HepG2 (cell line): Measurements from ENCODE around the gene SLC17A9. TPM values are rescaled to one million over a fixed set of nuclear protein-coding genes. Genes with fewer than 3 reads are reported as not detected.

Source experiments
- CBX2 ChIP-seq, 2 experiments: fragments of 200-600 bp in 1 of 2; sonication (generic); formaldehyde crosslinking in 1 of 2; IDR thresholded peaks; 2 replicates each; pipeline versions ENCODE4 v1.7.0 to v1.8.1; 2018 to 2022; ENCODE audit warnings: low read depth in 2 of 2, low read length in 1 of 2, mild to moderate bottlenecking in 1 of 2, missing genetic modification reagents in 1 of 2
- HDAC2 ChIP-seq: sonication (generic); formaldehyde crosslinking; IDR thresholded peaks from 2 replicates; pipeline ENCODE4 v1.4.0; 2020; ENCODE audit warnings: missing genetic modification reagents
- MZF1 ChIP-seq: sonication (generic); formaldehyde crosslinking; IDR thresholded peaks from 2 replicates; pipeline ENCODE4 v1.8.1; 2023; ENCODE audit warnings: mild to moderate bottlenecking, missing genetic modification reagents, borderline replicate concordance
- NONO ChIP-seq, 2 experiments: fragments of 450-650 bp in 1 of 2; sonication (generic) in 1 of 2; formaldehyde crosslinking in 1 of 2; IDR thresholded peaks in 1 of 2; conservative IDR thresholded peaks in 1 of 2; 2 replicates each; pipeline versions ENCODE4 v1.6.1 to v1.8.0; 2017 to 2022; ENCODE audit warnings: mild to moderate bottlenecking in 1 of 2, missing genetic modification reagents in 1 of 2, moderate library complexity in 1 of 2
- PITX1 ChIP-seq: sonication (generic); formaldehyde crosslinking; IDR thresholded peaks from 2 replicates; pipeline ENCODE4 v1.5.1; 2020; ENCODE audit warnings: mild to moderate bottlenecking, missing genetic modification reagents
- SALL2 ChIP-seq: sonication (generic); formaldehyde crosslinking; IDR thresholded peaks from 2 replicates; pipeline ENCODE4 v1.8.1; 2023; ENCODE audit warnings: mild to moderate bottlenecking, missing genetic modification reagents, inconsistent platforms
- TBL1XR1 ChIP-seq: fragments of 150-350 bp; IDR thresholded peaks from 2 replicates; pipeline ENCODE4 v1.6.1; 2014; ENCODE audit warnings: borderline replicate concordance, low read length; ENCODE audit not compliant: partially characterized antibody
- U2AF2 ChIP-seq: fragments of 200-400 bp; formaldehyde crosslinking; IDR thresholded peaks from 2 replicates; pipeline ENCODE4 v1.6.1; 2017; ENCODE audit warnings: low read depth, mild to moderate bottlenecking, low read length
- ZNF354B ChIP-seq: sonication (generic); formaldehyde crosslinking; IDR thresholded peaks from 2 replicates; pipeline ENCODE4 v1.8.0; 2022; ENCODE audit warnings: mild to moderate bottlenecking, missing genetic modification reagents
- ZNF407 ChIP-seq: sonication (generic); formaldehyde crosslinking; IDR thresholded peaks from one replicate; pipeline ENCODE4 v1.5.1; 2020; ENCODE audit warnings: mild to moderate bottlenecking, missing genetic modification reagents; ENCODE audit errors: not compliant biosample characterization
- ZNF616 ChIP-seq: sonication (generic); formaldehyde crosslinking; IDR thresholded peaks from 2 replicates; pipeline ENCODE4 v1.5.0; 2020; ENCODE audit warnings: low read depth, mild to moderate bottlenecking, missing genetic modification reagents
- ZNF678 ChIP-seq: sonication (generic); formaldehyde crosslinking; IDR thresholded peaks from 2 replicates; pipeline ENCODE4 v1.4.0; 2020; ENCODE audit warnings: mild to moderate bottlenecking, missing genetic modification reagents
- ZNF704 ChIP-seq: sonication (generic); formaldehyde crosslinking; IDR thresholded peaks from 2 replicates; pipeline ENCODE4 v1.8.1; 2023; ENCODE audit warnings: mild to moderate bottlenecking, inconsistent platforms, moderate library complexity, missing genetic modification reagents, borderline replicate concordance
- ZNF746 ChIP-seq: sonication (generic); formaldehyde crosslinking; IDR thresholded peaks from 2 replicates; pipeline ENCODE4 v1.8.0; 2022; ENCODE audit warnings: mild to moderate bottlenecking, missing genetic modification reagents
- ZNF780A ChIP-seq: sonication (generic); formaldehyde crosslinking; IDR thresholded peaks from 2 replicates; pipeline ENCODE4 v1.8.0; 2022; ENCODE audit warnings: mild to moderate bottlenecking, missing genetic modification reagents, moderate library complexity
- polyA plus RNA-seq, 8 experiments: library from polyadenylated mRNA; depleted of rRNA in 3 of 8; stranded (reverse) in 7 of 8; unstranded in 1 of 8; fragments of >200 nt; fragmentation: Illumina TruSeq in 4 of 8; extraction: Trizol in 4 of 8; gene quantifications; 2 replicates each; pipeline versions ENCODE4 v1.2.1 to v1.2.3, GENCODE V29; 2011 to 2016; ENCODE audit warnings: low read depth in 4 of 8, missing spikeins in 1 of 8, mixed read lengths in 1 of 8; ENCODE audit not compliant: insufficient read depth in 1 of 8
- total RNA-seq, 5 experiments: library from RNA; depleted of rRNA; stranded (reverse); fragments of >200 nt; fragmentation: Illumina TruSeq; extraction: Trizol; gene quantifications; 2 replicates each; pipeline ENCODE4 v1.2.3, GENCODE V29; 2016; ENCODE audit warnings: low read depth in 1 of 5
- TF ChIP-seq, protein P1 (sequence below): sonication (generic); formaldehyde crosslinking; IDR thresholded peaks from 2 replicates; pipeline ENCODE4 v1.8.0; 2022; ENCODE audit warnings: mild to moderate bottlenecking, missing genetic modification reagents, moderate library complexity

SLC17A9 gene
- total and polyA plus RNA-seq, 2 of the 13 experiments (the other 11 are each of a cell fraction or from before 2014, with no cell fraction given) = 110 to 191 TPM

GRCh38 chr20:62926229-62927127, 26.0 kb upstream of the SLC17A9 start, which contains the start of gene DIDO1 (continued):
- TF ChIP-seq TBL1XR1 = peak; percentile 13
- TF ChIP-seq NONO (IDR thresholded peaks at IDR 0.05) = no peak
- TF ChIP-seq NONO (CRISPR knock-in tag; conservative IDR thresholded peaks at IDR 0.05) = peak; percentile 75
- TF ChIP-seq ZNF746 (CRISPR knock-in tag) = 0 out of 2 replicates have a peak, but pooled peaks have one; percentile 4
- TF ChIP-seq, protein P1, sequence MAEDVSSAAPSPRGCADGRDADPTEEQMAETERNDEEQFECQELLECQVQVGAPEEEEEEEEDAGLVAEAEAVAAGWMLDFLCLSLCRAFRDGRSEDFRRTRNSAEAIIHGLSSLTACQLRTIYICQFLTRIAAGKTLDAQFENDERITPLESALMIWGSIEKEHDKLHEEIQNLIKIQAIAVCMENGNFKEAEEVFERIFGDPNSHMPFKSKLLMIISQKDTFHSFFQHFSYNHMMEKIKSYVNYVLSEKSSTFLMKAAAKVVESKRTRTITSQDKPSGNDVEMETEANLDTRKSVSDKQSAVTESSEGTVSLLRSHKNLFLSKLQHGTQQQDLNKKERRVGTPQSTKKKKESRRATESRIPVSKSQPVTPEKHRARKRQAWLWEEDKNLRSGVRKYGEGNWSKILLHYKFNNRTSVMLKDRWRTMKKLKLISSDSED (CRISPR knock-in tag) = peak; percentile 54; the same call in 1 of the 2 replicates
- TF ChIP-seq ZNF616 = no peak
- peak; percentile 96; the same call in 1 of the 2 replicates for TF ChIP-seq ZNF678 (CRISPR knock-in tag)
- peak; percentile 96 for TF ChIP-seq SALL2
- no peak for TF ChIP-seq CBX2 (IDR thresholded peaks at IDR 0.05; ENCODE audit: low read depth, low read length)
- TF ChIP-seq CBX2 (CRISPR knock-in tag; IDR thresholded peaks at IDR 0.05; ENCODE audit: low read depth) = no peak
- no peak for TF ChIP-seq U2AF2
- peak; percentile 62 for TF ChIP-seq HDAC2
- TF ChIP-seq ZNF704 = peak; percentile 28; the same call in 1 of the 2 replicates
- no peak for TF ChIP-seq ZNF407 (CRISPR knock-in tag)
- TF ChIP-seq ZNF780A (CRISPR knock-in tag) = no peak
- TF ChIP-seq MZF1 = no peak
- TF ChIP-seq ZNF354B (CRISPR knock-in tag) = 0 out of 2 replicates have a peak, but pooled peaks have one; percentile 81
- TF ChIP-seq PITX1 (CRISPR knock-in tag) = no peak; the same call in 1 of the 2 replicates
